IMR-90 (cell line): Measurements from ENCODE around the gene SLC17A9. TPM values are rescaled to one million over a fixed set of nuclear protein-coding genes. Genes with fewer than 3 reads are reported as not detected.

ENCODE experiments used
- ATAC-seq: fragments of 200-7000 bp; cut with Tn5 transposase; 2 replicates; pipeline ENCODE4 v1.9.1; 2020; ENCODE audit warnings: low read depth, mild to moderate bottlenecking, moderate library complexity
- BruUV-seq: library from RNA; stranded (reverse); fragments of 400-500 nt; replicated peaks from 2 replicates; lab custom pipeline; 2021; lab: Mats Ljungman, UMichigan
- CTCF ChIA-PET: fragments of 300-600 bp; formaldehyde crosslinking; extraction: SDS; loops from one replicate; lab custom pipeline; 2021; ENCODE audit warnings: antibody characterized with exemption; lab: Yijun Ruan, JAX
- POLR2A ChIA-PET: fragments of 300-600 bp; sonication (Branson Sonifier 250); formaldehyde crosslinking; loops from one replicate; lab custom pipeline; 2022; ENCODE audit warnings: antibody characterized with exemption; ENCODE audit not compliant: unreplicated experiment; lab: Charles Lee
- DNase-seq: peaks from one replicate; pipeline ENCODE4 v3.0.0; 2013
- H2AFZ ChIP-seq: replicated peaks from 2 replicates; pipeline ENCODE3; 2013; ENCODE audit warnings: low read length, mild to moderate bottlenecking; ENCODE audit not compliant: poor library complexity
- H2AK5ac ChIP-seq: 2 replicates; pipeline ENCODE4 v1.6.1; 2013; ENCODE audit warnings: low read depth, low read length, inconsistent platforms
- H2AK9ac ChIP-seq: replicated peaks from 2 replicates; pipeline ENCODE3; 2013; ENCODE audit warnings: mild to moderate bottlenecking, low read depth, low read length, moderate library complexity; ENCODE audit not compliant: poor library complexity
- H2BK120ac ChIP-seq: 2 replicates; pipeline ENCODE4 v1.6.1; 2013; ENCODE audit warnings: low read depth, low read length, inconsistent platforms
- H2BK15ac ChIP-seq: 3 replicates; pipeline ENCODE4 v1.6.1; 2013; ENCODE audit warnings: low read depth, low read length, inconsistent platforms
- H2BK20ac ChIP-seq: 2 replicates; pipeline ENCODE4 v1.6.1; 2013; ENCODE audit warnings: low read depth, mild to moderate bottlenecking, inconsistent platforms, low read length, moderate library complexity
- H2BK5ac ChIP-seq: 2 replicates; pipeline ENCODE4 v1.6.1; 2013; ENCODE audit warnings: mild to moderate bottlenecking, low read depth, low read length, inconsistent platforms; ENCODE audit not compliant: poor library complexity, severe bottlenecking
- H3K14ac ChIP-seq: replicated peaks from 2 replicates; pipeline ENCODE4 v1.6.1; 2013; ENCODE audit warnings: low read depth, low read length, inconsistent platforms
- H3K18ac ChIP-seq: 2 replicates; pipeline ENCODE4 v1.6.1; 2013; ENCODE audit warnings: low read depth, low read length, control low read depth
- H3K23ac ChIP-seq: 2 replicates; pipeline ENCODE4 v1.6.1; 2013; ENCODE audit warnings: low read depth, low read length, inconsistent platforms
- H3K27ac ChIP-seq: 2 replicates; pipeline ENCODE4 v1.5.1; 2013; ENCODE audit warnings: mild to moderate bottlenecking, control low read depth, low read length; ENCODE audit not compliant: insufficient read depth
- H3K27me3 ChIP-seq: 2 replicates; pipeline ENCODE4 v1.6.1; 2013; ENCODE audit warnings: low read length; ENCODE audit not compliant: control insufficient read depth, insufficient read depth
- H3K36me3 ChIP-seq: 2 replicates; pipeline ENCODE4 v1.6.1; 2013; ENCODE audit warnings: low read length, mixed read lengths; ENCODE audit not compliant: control insufficient read depth, insufficient read depth
- H3K4ac ChIP-seq: 2 replicates; pipeline ENCODE4 v1.6.1; 2013; ENCODE audit warnings: low read depth, low read length, inconsistent platforms
- H3K4me1 ChIP-seq: 2 replicates; pipeline ENCODE4 v1.6.1; 2013; ENCODE audit warnings: low read length, mixed read lengths; ENCODE audit not compliant: control insufficient read depth, insufficient read depth
- H3K4me2 ChIP-seq: 2 replicates; pipeline ENCODE4 v1.6.1; 2013; ENCODE audit warnings: low read depth, mild to moderate bottlenecking, control low read depth, low read length, moderate library complexity
- H3K4me3 ChIP-seq: 2 replicates; pipeline ENCODE4 v1.5.1; 2013; ENCODE audit warnings: low read depth, mild to moderate bottlenecking, control low read depth, low read length, moderate library complexity; ENCODE audit not compliant: insufficient read depth
- H3K56ac ChIP-seq: 2 replicates; pipeline ENCODE4 v1.6.1; 2013; ENCODE audit warnings: low read length, inconsistent platforms; ENCODE audit not compliant: insufficient read depth; ENCODE audit errors: extremely low read depth
- H3K79me1 ChIP-seq, 2 experiments: 2 replicates each; pipeline ENCODE4 v1.6.1; 2013; ENCODE audit warnings: low read length in 2 of 2, inconsistent platforms in 1 of 2, low read depth in 1 of 2
- H3K9ac ChIP-seq: 2 replicates; pipeline ENCODE4 v1.6.1; 2013; ENCODE audit warnings: low read depth, low read length, control low read depth
- H3K9me1 ChIP-seq: 2 replicates; pipeline ENCODE4 v1.6.1; 2013; ENCODE audit warnings: low read length, inconsistent platforms; ENCODE audit not compliant: insufficient read depth
- H3K9me3 ChIP-seq: 2 replicates; pipeline ENCODE4 v1.6.1; 2013; ENCODE audit warnings: low read length; ENCODE audit not compliant: control insufficient read depth, insufficient read depth
- H4K20me1 ChIP-seq: 2 replicates; pipeline ENCODE4 v1.6.1; 2013; ENCODE audit warnings: low read length, inconsistent platforms; ENCODE audit not compliant: insufficient read depth
- H4K5ac ChIP-seq: 2 replicates; pipeline ENCODE4 v1.6.1; 2013; ENCODE audit warnings: mild to moderate bottlenecking, low read depth, low read length, control low read depth
- H4K8ac ChIP-seq, 2 experiments: 2 replicates each; pipeline ENCODE4 v1.6.1; 2013; ENCODE audit warnings: low read depth in 2 of 2, low read length in 2 of 2, control low read depth in 1 of 2, inconsistent platforms in 1 of 2
- H4K91ac ChIP-seq: 2 replicates; pipeline ENCODE4 v1.6.1; 2013; ENCODE audit warnings: low read depth, low read length, inconsistent platforms; ENCODE audit not compliant: insufficient read depth
- CEBPB ChIP-seq: IDR thresholded peaks from 2 replicates; pipeline ENCODE4 v1.6.1; 2012; ENCODE audit warnings: low read depth, low read length, improper control_type of control experiment
- CHD1 ChIP-seq: IDR thresholded peaks from 2 replicates; pipeline ENCODE4 v1.6.1; 2012; ENCODE audit warnings: low read depth, low read length, improper control_type of control experiment
- MAZ ChIP-seq: IDR thresholded peaks from 2 replicates; pipeline ENCODE4 v1.6.1; 2012; ENCODE audit warnings: low read depth, mild to moderate bottlenecking, low read length, improper control_type of control experiment, moderate library complexity, borderline replicate concordance
- RCOR1 ChIP-seq: IDR thresholded peaks from 2 replicates; pipeline ENCODE4 v1.6.1; 2012; ENCODE audit warnings: mild to moderate bottlenecking, low read length, improper control_type of control experiment; ENCODE audit not compliant: insufficient replicate concordance
- SMC3 ChIP-seq: fragments of 150-350 bp; IDR thresholded peaks from 2 replicates; pipeline ENCODE4 v1.6.1; 2016; ENCODE audit warnings: low read depth, mild to moderate bottlenecking, antibody characterized with exemption, low read length, moderate library complexity
- WGBS, 2 experiments: methylation state at CpG; one replicate each; pipeline versions ENCODE4 v1.1.5 to v1.1.7; 2013; ENCODE audit warnings: missing lambda C conversion rate in 2 of 2; ENCODE audit not compliant: insufficient read length in 1 of 2; ENCODE audit errors: extremely low coverage in 2 of 2; 5-methylcytosine and 5-hydroxymethylcytosine counted together
- dilution Hi-C: fragments of 300-500 bp; cut with HindIII; formaldehyde crosslinking; loops from one replicate; pipeline ENCODE4 v1.14.3; 2018; ENCODE audit warnings: low sequenced_read_pairs; ENCODE audit not compliant: unreplicated experiment
- in situ Hi-C: fragments of 300-500 bp; cut with MboI; formaldehyde crosslinking; loops from 3 replicates; pipeline ENCODE4 v1.14.3; 2019; ENCODE audit warnings: low sequenced_read_pairs, inconsistent platforms, mixed read lengths
- intact Hi-C: fragments of 100-400 bp; cut with micrococcal nuclease; formaldehyde crosslinking; loops from 2 replicates; pipeline ENCODE4 v1.10.0; 2022
- polyA plus RNA-seq, 3 experiments: library from polyadenylated mRNA; depleted of rRNA; stranded (reverse); fragments of >200 nt; gene quantifications; 2 replicates each; pipeline ENCODE4 v1.2.3, GENCODE V29; 2012; ENCODE audit warnings: low replicate concordance in 1 of 3
- total RNA-seq: library from RNA; depleted of rRNA; stranded (reverse); fragments of >200 nt; gene quantifications from 2 replicates; pipeline ENCODE4 v1.2.3, GENCODE V29; 2012
- TF ChIP-seq, protein P1 (sequence below): fragments of 150-350 bp; IDR thresholded peaks from 2 replicates; pipeline ENCODE4 v1.6.1; 2016; ENCODE audit warnings: low read depth, mild to moderate bottlenecking, low read length, moderate library complexity, borderline replicate concordance

Gene SLC17A9
- total and polyA plus RNA-seq, 2 of the 4 experiments (the other 2 are of a cell fraction) = 2.2 to 14.4 TPM

DNA sequence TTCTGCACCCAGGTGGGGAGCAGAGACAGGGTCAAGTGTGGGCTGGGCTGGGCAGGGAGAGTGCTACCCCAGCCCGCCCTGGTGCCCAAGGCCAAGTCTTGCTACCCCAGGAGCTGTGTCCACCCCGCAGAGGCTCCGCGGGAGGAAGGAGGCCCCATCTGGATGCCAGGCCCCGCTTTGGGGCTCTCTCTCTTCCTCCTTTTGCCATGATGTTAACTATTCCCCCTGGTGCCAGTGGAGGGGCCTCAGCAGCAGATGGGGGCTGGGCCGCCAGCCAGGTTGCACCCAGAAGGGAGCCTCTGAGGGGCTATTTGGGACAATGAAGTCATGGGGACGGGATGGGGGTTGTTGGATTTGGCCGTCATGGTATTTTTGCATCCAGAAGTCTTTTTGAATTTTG lies 9.3 kb downstream of the SLC17A9 start:
- in situ Hi-C loops (no loop called here), dilution Hi-C loops (no loop called here), intact Hi-C loops (no loop called here)
- Histone ChIP-seq H2AK5ac (no peak overlapping the region), H3K27me3 (peaks cover 11% of the 10 kb centered on the region; the same call in 1 of the 2 replicates), H3K9ac (no peak overlapping the region), H3K4me2 (no peak overlapping the region), H3K9me3 (no peaks in the 10 kb centered on the region), H4K5ac (no peak overlapping the region), H3K36me3 (peaks cover 1% of the 10 kb centered on the region; the same call in 1 of the 2 replicates), H2AK9ac (no peak overlapping the region), H3K27ac (no peak overlapping the region), H2BK120ac (no peak overlapping the region), H2BK20ac (no peak overlapping the region), H3K4me1 (no peaks in the 10 kb centered on the region), H3K18ac (no peak overlapping the region), H3K56ac (no peak overlapping the region), H2AFZ (no peak overlapping the region), H4K91ac (no peak overlapping the region), H3K9me1 (peaks cover 4% of the 10 kb centered on the region; the same call in 1 of the 2 replicates), H3K4me3 (no peak overlapping the region), H4K20me1 (no peaks in the 10 kb centered on the region), H4K8ac (no peak overlapping the region), H2BK5ac (no peak overlapping the region), H3K79me1 (no peaks in the 10 kb centered on the region), H3K23ac (no peak overlapping the region), H3K14ac (no peak overlapping the region), H3K4ac (no peak overlapping the region), H2BK15ac (no peak overlapping the region)
- CTCF ChIA-PET = no interaction called here
- TF ChIP-seq, protein P1, sequence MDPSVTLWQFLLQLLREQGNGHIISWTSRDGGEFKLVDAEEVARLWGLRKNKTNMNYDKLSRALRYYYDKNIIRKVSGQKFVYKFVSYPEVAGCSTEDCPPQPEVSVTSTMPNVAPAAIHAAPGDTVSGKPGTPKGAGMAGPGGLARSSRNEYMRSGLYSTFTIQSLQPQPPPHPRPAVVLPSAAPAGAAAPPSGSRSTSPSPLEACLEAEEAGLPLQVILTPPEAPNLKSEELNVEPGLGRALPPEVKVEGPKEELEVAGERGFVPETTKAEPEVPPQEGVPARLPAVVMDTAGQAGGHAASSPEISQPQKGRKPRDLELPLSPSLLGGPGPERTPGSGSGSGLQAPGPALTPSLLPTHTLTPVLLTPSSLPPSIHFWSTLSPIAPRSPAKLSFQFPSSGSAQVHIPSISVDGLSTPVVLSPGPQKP = no peak
- TF ChIP-seq SMC3 (no peak), RCOR1 (no peak), CHD1 (no peak), CEBPB (no peak), MAZ (no peak)
- 75% methylated on average over 1 of the region's 8 CpGs; no CpG with 5 or more reads in 1 of the 2 experiments for WGBS, 2 experiments
- ATAC-seq (no peak), DNase-seq (no peak)
- no TSS peak for BruUV-seq
- POLR2A ChIA-PET = no interaction called here
